HL-60 (cell line): ENCODE data around the gene LCE7A.

Experiments
- CTCF ChIP-seq: IDR thresholded peaks from one replicate; pipeline ENCODE4 v1.5.1; 2011; ENCODE audit warnings: low read length, control low read depth, inconsistent platforms; ENCODE audit not compliant: insufficient read depth
- POLR2AphosphoS5 ChIP-seq: IDR thresholded peaks from 2 replicates; pipeline ENCODE4 v1.6.1; 2012; ENCODE audit warnings: low read depth

DNA sequence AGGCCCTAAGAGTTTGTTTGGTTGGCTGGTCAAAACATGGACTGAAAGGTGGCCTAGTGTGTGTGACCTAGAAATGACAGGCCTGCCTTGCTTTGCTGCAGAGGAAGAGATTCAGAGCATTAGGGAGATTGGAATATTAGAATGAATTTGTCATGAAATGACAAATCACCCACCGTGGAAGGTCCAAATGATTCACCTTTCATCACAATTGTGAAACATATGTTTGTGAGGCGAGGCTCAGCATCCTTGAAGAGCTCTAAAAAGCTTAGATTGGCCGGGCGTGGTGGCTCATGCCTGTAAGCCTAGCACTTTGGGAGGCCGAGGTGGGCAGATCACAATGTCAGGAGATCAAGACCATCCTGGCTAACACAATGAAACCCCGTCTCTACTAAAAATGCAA is 42.5 kb upstream of the LCE7A start:
- TF ChIP-seq CTCF = no peak
- TF ChIP-seq POLR2AphosphoS5 = no peak
